Neural crest cell (in vitro differentiated cells): ENCODE data around the gene KRT78. TPM values are rescaled to one million over a fixed set of nuclear protein-coding genes. Genes with fewer than 3 reads are reported as not detected.
A peak's percentile ranks its signal among the peaks of the same experiment; 100 is the strongest.

ENCODE experiments used
- DNase-seq: peaks from one replicate; pipeline ENCODE4 v3.0.0; 2021; ENCODE audit warnings: low read depth, mixed read lengths, low spot score
- H3K27ac Mint-ChIP-seq: one replicate; pipeline ENCODE4 v1.8.0; 2021; ENCODE audit warnings: mild to moderate bottlenecking, mixed read lengths; ENCODE audit not compliant: unreplicated experiment
- H3K27me3 Mint-ChIP-seq: 2 replicates; pipeline ENCODE4 v1.8.0; 2021; ENCODE audit warnings: low read depth, mild to moderate bottlenecking, mixed read lengths
- H3K36me3 Mint-ChIP-seq: 2 replicates; pipeline ENCODE4 v1.8.0; 2021; ENCODE audit warnings: low read depth, mild to moderate bottlenecking, mixed read lengths
- H3K4me1 Mint-ChIP-seq: 2 replicates; pipeline ENCODE4 v1.8.0; 2021; ENCODE audit warnings: mixed read lengths
- H3K4me3 Mint-ChIP-seq: one replicate; pipeline ENCODE4 v1.8.0; 2021; ENCODE audit warnings: mild to moderate bottlenecking, mixed read lengths
- H3K9me3 Mint-ChIP-seq: 2 replicates; pipeline ENCODE4 v1.8.0; 2021; ENCODE audit warnings: mixed read lengths
- CTCF ChIP-seq: fragments of 200-600 bp; sonication (generic); conservative IDR thresholded peaks from 2 replicates; pipeline ENCODE4 v1.5.0; 2021; ENCODE audit warnings: antibody characterized with exemption, mild to moderate bottlenecking
- total RNA-seq: library from RNA; stranded (reverse); gene quantifications from 2 replicates; pipeline ENCODE4 v1.2.1, GENCODE V29; 2021

KRT78 gene
- total RNA-seq, 1 donor from 2014 or later: not detected

GRCh38 chr12:52831251-52831650 lies 17.5 kb downstream of the KRT78 start:
- DNase-seq: no peak
- no peak overlapping the region for H3K4me3 Mint-ChIP-seq

DNA sequence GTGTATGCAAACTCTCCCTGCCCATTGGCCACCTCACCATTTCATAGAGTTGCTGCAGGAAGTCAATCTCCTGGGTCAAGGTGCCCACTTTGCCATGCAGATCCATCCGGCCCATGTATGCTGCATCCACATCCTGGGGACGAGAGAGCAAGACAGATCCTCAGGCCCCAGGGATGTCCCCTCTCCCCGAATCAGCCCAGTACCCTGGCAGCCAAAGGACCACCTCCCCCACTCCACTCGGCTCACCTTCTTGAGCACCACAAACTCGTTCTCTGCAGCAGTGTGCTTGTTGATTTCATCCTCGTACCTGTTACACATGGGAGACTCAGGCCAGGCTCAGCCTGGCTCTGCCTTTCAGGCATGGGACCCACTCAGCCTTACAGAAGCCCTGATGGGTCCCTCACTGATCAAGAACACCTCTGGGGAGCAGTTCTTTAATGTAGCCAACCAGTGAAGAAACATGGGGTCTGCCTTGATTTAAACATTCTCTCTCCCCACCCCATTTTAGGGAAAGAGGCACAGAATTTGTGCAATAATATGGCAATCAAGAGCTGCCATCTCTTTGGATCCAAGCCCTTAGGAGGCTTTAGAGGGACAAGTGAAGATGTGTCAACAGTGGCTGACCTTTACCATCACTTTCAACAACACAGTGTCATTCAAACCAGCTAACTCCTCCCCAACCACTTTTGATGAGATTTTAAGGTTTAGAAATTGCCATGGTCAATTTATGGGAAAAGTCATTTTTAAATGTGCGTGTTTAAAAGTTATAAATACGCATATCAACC lies 18.6 kb downstream of the KRT78 start:
- Mint-ChIP-seq H3K27me3 (peaks cover 5% of the 10 kb centered on the region), H3K9me3 (no peaks in the 10 kb centered on the region), H3K4me1 (peaks cover 6% of the 10 kb centered on the region), H3K36me3 (no peaks in the 10 kb centered on the region), H3K27ac (no peak overlapping the region), H3K4me3 (no peak overlapping the region)
- no peak for TF ChIP-seq CTCF
- no peak for DNase-seq

More at GRCh38 chr12:52831251-52831650, 17.5 kb downstream of the KRT78 start:
- Mint-ChIP-seq H3K4me1 (peaks cover 6% of the 10 kb centered on the region), H3K36me3 (no peaks in the 10 kb centered on the region), H3K9me3 (no peaks in the 10 kb centered on the region), H3K27ac (no peak overlapping the region), H3K27me3 (peaks cover 5% of the 10 kb centered on the region)
- TF ChIP-seq CTCF: no peak

DNA sequence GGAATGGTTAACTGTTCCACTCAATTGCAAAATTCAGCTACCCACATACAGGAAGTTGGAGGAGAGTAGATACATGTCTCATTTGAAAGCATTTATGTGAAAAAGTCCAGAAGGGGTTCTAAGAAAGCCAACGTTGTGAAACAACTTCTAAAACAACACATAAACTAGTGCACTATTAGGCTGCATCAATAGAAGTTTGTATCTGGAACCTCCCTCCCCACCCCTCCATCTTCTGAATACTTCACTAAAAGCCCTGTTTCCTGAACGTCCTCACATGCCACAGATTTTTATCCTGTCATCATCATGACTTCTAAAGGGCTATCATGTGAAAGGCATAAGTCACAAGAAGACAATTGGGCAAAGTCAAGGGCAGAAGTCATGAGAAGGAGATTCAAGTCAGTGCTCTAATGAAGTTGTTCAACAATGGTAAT lies 20.2 kb downstream of the KRT78 start:
- no peak for TF ChIP-seq CTCF
- no peaks in the 10 kb centered on the region for H3K36me3 Mint-ChIP-seq
- H3K4me1 Mint-ChIP-seq: peaks cover 6% of the 10 kb centered on the region
- H3K27ac Mint-ChIP-seq: no peak overlapping the region
- DNase-seq: no peak
- H3K27me3 Mint-ChIP-seq: peaks cover 5% of the 10 kb centered on the region
- no peaks in the 10 kb centered on the region for H3K9me3 Mint-ChIP-seq
- no peak overlapping the region for H3K4me3 Mint-ChIP-seq

DNA sequence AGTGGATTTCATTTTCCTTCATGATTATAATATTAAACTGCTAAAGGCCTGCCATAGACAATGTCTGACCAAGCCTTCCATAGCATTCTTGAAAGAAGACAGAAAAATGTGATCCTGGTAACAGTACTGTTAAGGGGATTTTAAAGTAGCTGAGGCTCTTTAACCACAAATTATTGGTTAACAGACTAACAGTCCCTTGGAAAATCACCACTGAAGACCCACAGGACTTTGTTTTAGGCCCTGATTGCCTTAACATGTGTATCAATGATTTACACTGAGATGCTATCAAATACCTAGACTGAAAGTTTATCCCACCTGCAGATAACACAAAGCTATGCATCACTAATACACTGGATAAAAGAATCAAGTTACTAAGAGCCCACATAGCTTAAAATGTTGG lies 20.6 kb downstream of the KRT78 start:
- no peaks in the 10 kb centered on the region for H3K36me3 Mint-ChIP-seq
- no peak overlapping the region for H3K4me3 Mint-ChIP-seq
- no peaks in the 10 kb centered on the region for H3K9me3 Mint-ChIP-seq
- no peak for DNase-seq
- H3K27ac Mint-ChIP-seq: no peak overlapping the region
- peaks cover 4% of the 10 kb centered on the region for H3K4me1 Mint-ChIP-seq
- peaks cover 5% of the 10 kb centered on the region for H3K27me3 Mint-ChIP-seq
- no peak for TF ChIP-seq CTCF

DNA sequence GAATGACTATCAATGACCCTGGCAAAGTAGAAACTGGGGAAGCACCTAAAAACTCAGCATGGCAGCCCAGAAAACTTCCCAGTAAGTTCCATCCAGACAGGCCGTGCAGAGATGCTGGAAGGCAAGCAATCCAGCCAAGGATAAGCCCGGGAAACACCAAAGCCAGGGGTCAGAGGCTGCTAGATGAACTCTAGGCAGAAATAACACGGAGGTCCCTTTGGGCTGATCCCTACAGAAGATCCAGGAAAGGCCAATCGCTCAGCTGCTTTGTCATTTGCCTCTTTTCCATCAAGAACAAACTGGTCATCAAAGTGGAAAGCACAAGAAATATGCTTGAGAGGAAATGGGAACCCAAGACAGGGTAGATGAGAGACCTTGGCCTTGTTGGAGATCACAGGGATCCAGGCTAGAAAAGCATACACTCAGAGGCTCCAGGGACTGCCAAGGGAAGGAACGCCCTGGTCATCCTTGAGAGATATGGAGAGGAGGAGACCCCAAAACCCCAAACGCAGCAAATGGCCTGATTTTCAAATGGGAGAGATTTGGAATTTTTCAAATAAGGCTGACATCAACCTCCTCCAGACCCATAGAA lies 21.2 kb downstream of the KRT78 start:
- H3K4me1 Mint-ChIP-seq: no peaks in the 10 kb centered on the region
- no peaks in the 10 kb centered on the region for H3K9me3 Mint-ChIP-seq
- no peaks in the 10 kb centered on the region for H3K36me3 Mint-ChIP-seq
- no peak overlapping the region for H3K4me3 Mint-ChIP-seq
- TF ChIP-seq CTCF: no peak
- H3K27ac Mint-ChIP-seq: peak overlapping the region; percentile 37
- no peak for DNase-seq
- H3K27me3 Mint-ChIP-seq: peaks cover 5% of the 10 kb centered on the region
